Measurements from ENCODE around the gene RBMS1.

The RBMS1 gene

GRCh38 chr2:160401895-160402294 is 91.7 kb downstream of the RBMS1 start:
- no peaks in the 10 kb centered on the region for H3K9me3 ChIP-seq (ENCODE audit: control insufficient read depth, insufficient read depth, low read length)
- H3K4me1 ChIP-seq (ENCODE audit: control insufficient read depth, low read length): peaks cover 16% of the 10 kb centered on the region
- H3K27ac ChIP-seq (ENCODE audit: low read depth, low read length): no peak overlapping the region
- no peak overlapping the region for H3K4me3 ChIP-seq (ENCODE audit: low read length)
- H3K27me3 ChIP-seq (ENCODE audit: control insufficient read depth, low read length): no peaks in the 10 kb centered on the region
- no peak overlapping the region for H3K4me2 ChIP-seq (ENCODE audit: low read length)
- no peaks in the 10 kb centered on the region for H4K20me1 ChIP-seq (ENCODE audit: control insufficient read depth, insufficient read depth, low read depth, low read length)
- no peaks in the 10 kb centered on the region; the same call in 1 of the 2 replicates for H3F3A ChIP-seq (ENCODE audit: control insufficient read depth, insufficient read depth)
- no peaks in the 10 kb centered on the region for H3K36me3 ChIP-seq (ENCODE audit: control insufficient read depth, low read length)
- H3K9me2 ChIP-seq (replicated peaks; ENCODE audit: control insufficient read depth, low read length): no peaks in the 10 kb centered on the region
- TF ChIP-seq, protein P1, sequence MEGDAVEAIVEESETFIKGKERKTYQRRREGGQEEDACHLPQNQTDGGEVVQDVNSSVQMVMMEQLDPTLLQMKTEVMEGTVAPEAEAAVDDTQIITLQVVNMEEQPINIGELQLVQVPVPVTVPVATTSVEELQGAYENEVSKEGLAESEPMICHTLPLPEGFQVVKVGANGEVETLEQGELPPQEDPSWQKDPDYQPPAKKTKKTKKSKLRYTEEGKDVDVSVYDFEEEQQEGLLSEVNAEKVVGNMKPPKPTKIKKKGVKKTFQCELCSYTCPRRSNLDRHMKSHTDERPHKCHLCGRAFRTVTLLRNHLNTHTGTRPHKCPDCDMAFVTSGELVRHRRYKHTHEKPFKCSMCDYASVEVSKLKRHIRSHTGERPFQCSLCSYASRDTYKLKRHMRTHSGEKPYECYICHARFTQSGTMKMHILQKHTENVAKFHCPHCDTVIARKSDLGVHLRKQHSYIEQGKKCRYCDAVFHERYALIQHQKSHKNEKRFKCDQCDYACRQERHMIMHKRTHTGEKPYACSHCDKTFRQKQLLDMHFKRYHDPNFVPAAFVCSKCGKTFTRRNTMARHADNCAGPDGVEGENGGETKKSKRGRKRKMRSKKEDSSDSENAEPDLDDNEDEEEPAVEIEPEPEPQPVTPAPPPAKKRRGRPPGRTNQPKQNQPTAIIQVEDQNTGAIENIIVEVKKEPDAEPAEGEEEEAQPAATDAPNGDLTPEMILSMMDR (IDR thresholded peaks at IDR 0.05; ENCODE audit: low read depth, low read length, poor library complexity, severe bottlenecking): no peak
- TF ChIP-seq EZH2phosphoT487 (IDR thresholded peaks at IDR 0.05; ENCODE audit: borderline replicate concordance, low read length): no peak
- H3K79me2 ChIP-seq (ENCODE audit: control insufficient read depth, low read length): no peaks in the 10 kb centered on the region

DNA sequence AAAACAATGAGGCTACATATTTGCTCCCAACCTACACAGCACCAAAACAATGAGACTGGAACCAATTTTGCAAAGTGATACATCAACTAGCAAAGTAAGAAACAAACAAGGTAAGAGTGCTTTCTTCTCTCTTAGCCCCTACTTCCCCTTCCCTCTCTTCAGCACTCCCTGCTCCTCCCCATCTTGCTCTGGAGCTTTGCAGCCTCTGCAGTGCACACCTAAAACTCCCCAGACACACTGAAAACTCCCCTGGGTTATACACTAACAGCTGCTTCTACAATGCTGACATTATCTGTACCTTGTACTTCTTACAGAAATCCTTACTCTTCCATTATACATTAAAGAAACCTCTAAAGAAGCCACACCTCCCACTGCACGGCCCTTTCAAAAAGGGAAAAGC is 93.7 kb downstream of the RBMS1 start:
- H3K4me3 ChIP-seq (ENCODE audit: low read length): no peak overlapping the region
- H3K9me2 ChIP-seq (replicated peaks; ENCODE audit: control insufficient read depth, low read length): no peaks in the 10 kb centered on the region
- peaks cover 10% of the 10 kb centered on the region for H3K4me1 ChIP-seq (ENCODE audit: control insufficient read depth, low read length)
- no peaks in the 10 kb centered on the region for H3F3A ChIP-seq (ENCODE audit: control insufficient read depth, insufficient read depth)
- no peaks in the 10 kb centered on the region for H3K36me3 ChIP-seq (ENCODE audit: control insufficient read depth, low read length)
- no peak overlapping the region for H3K4me2 ChIP-seq (ENCODE audit: low read length)
- no peaks in the 10 kb centered on the region for H4K20me1 ChIP-seq (ENCODE audit: control insufficient read depth, insufficient read depth, low read depth, low read length)
- H3K79me2 ChIP-seq (ENCODE audit: control insufficient read depth, low read length): no peaks in the 10 kb centered on the region
- no peaks in the 10 kb centered on the region for H3K27me3 ChIP-seq (ENCODE audit: control insufficient read depth, low read length)
- TF ChIP-seq EZH2phosphoT487 (IDR thresholded peaks at IDR 0.05; ENCODE audit: borderline replicate concordance, low read length): no peak
- TF ChIP-seq, protein P1 (IDR thresholded peaks at IDR 0.05; ENCODE audit: low read depth, low read length, poor library complexity, severe bottlenecking): no peak
- no peak overlapping the region for H3K27ac ChIP-seq (ENCODE audit: low read depth, low read length)
- no peaks in the 10 kb centered on the region for H3K9me3 ChIP-seq (ENCODE audit: control insufficient read depth, insufficient read depth, low read length)

DNA sequence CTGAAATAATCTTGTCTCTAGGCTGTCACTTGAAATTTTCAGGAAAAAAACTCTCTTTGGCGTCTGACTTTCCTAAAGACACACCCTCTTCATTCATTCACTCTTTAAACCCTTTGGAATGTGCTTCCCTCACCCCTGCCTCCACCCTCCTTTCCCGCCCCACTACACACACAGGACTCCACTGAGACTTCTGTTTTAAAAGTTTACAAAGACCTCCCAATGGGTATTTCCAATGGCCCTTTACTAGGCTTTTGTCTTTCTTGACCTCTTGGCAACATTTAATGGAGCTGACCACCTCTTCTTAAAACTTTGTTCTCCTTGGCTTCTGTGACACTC is 96.1 kb downstream of the RBMS1 start:
- Histone ChIP-seq H3K4me2 (ENCODE audit: low read length) (no peak overlapping the region), H3K4me1 (ENCODE audit: control insufficient read depth, low read length) (peaks cover 15% of the 10 kb centered on the region), H3K27me3 (ENCODE audit: control insufficient read depth, low read length) (no peaks in the 10 kb centered on the region), H3K79me2 (ENCODE audit: control insufficient read depth, low read length) (no peaks in the 10 kb centered on the region), H3K27ac (ENCODE audit: low read depth, low read length) (no peak overlapping the region), H3K9me3 (ENCODE audit: control insufficient read depth, insufficient read depth, low read length) (no peaks in the 10 kb centered on the region), H3K36me3 (ENCODE audit: control insufficient read depth, low read length) (no peaks in the 10 kb centered on the region), H3K4me3 (ENCODE audit: low read length) (no peak overlapping the region), H4K20me1 (ENCODE audit: control insufficient read depth, insufficient read depth, low read depth, low read length) (peaks cover 4% of the 10 kb centered on the region; the same call in 1 of the 2 replicates), H3K9me2 (replicated peaks; ENCODE audit: control insufficient read depth, low read length) (no peaks in the 10 kb centered on the region), H3F3A (ENCODE audit: control insufficient read depth, insufficient read depth) (no peaks in the 10 kb centered on the region)
- TF ChIP-seq EZH2phosphoT487 (IDR thresholded peaks at IDR 0.05; ENCODE audit: borderline replicate concordance, low read length): no peak
- TF ChIP-seq, protein P1 (IDR thresholded peaks at IDR 0.05; ENCODE audit: low read depth, low read length, poor library complexity, severe bottlenecking): no peak

All from DOHH2 (cell line).